ENCODE measurements around the gene MCF2L. TPM values are rescaled to one million over a fixed set of nuclear protein-coding genes. Genes with fewer than 3 reads are reported as not detected.

MCF2L gene
- total RNA-seq, 1 experiment from 2014 or later = not detected

GRCh38 chr13:113069861-113070805 is 101.1 kb downstream of the MCF2L start:
- no peaks in the 10 kb centered on the region for H4K20me1 ChIP-seq (ENCODE audit: insufficient read depth, low read depth, low read length)
- no peak overlapping the region for H3K9ac ChIP-seq (ENCODE audit: low read length)
- H3K4me3 ChIP-seq (ENCODE audit: low read length) = no peak overlapping the region
- no peaks in the 10 kb centered on the region for H3K9me3 ChIP-seq (ENCODE audit: low read length)
- no peak overlapping the region for H3K27ac ChIP-seq (ENCODE audit: low read length)
- no peaks in the 10 kb centered on the region for H3K27me3 ChIP-seq (ENCODE audit: low read length)
- DNase-seq = no peak
- H3K4me2 ChIP-seq (ENCODE audit: low read depth, low read length, poor library complexity, severe bottlenecking) = no peak overlapping the region
- H2AFZ ChIP-seq (ENCODE audit: low read length) = no peak overlapping the region
- H3K36me3 ChIP-seq (ENCODE audit: insufficient read depth, low read length) = no peaks in the 10 kb centered on the region
- H3K79me2 ChIP-seq (ENCODE audit: low read length) = no peaks in the 10 kb centered on the region
- H3K9me2 ChIP-seq (replicated peaks; ENCODE audit: insufficient read depth, low read length) = no peaks in the 10 kb centered on the region
- no peaks in the 10 kb centered on the region for H3K4me1 ChIP-seq (ENCODE audit: low read length)

GRCh38 chr13:113070855-113071254 is 101.8 kb downstream of the MCF2L start:
- no peaks in the 10 kb centered on the region for H3K4me1 ChIP-seq (ENCODE audit: low read length)
- no peak overlapping the region for H3K4me2 ChIP-seq (ENCODE audit: low read depth, low read length, poor library complexity, severe bottlenecking)
- no peaks in the 10 kb centered on the region for H3K27me3 ChIP-seq (ENCODE audit: low read length)
- H2AFZ ChIP-seq (ENCODE audit: low read length) = no peak overlapping the region
- no peaks in the 10 kb centered on the region for H3K9me2 ChIP-seq (replicated peaks; ENCODE audit: insufficient read depth, low read length)
- no peak overlapping the region for H3K27ac ChIP-seq (ENCODE audit: low read length)
- H3K4me3 ChIP-seq (ENCODE audit: low read length) = no peak overlapping the region
- H3K36me3 ChIP-seq (ENCODE audit: insufficient read depth, low read length) = no peaks in the 10 kb centered on the region
- no peaks in the 10 kb centered on the region for H4K20me1 ChIP-seq (ENCODE audit: insufficient read depth, low read depth, low read length)
- H3K9me3 ChIP-seq (ENCODE audit: low read length) = no peaks in the 10 kb centered on the region
- H3K79me2 ChIP-seq (ENCODE audit: low read length) = no peaks in the 10 kb centered on the region
- no peak overlapping the region for H3K9ac ChIP-seq (ENCODE audit: low read length)
- no peak for DNase-seq

GRCh38 chr13:113072376-113072775 is 103.4 kb downstream of the MCF2L start:
- Histone ChIP-seq H3K4me3 (ENCODE audit: low read length) (no peak overlapping the region), H3K36me3 (ENCODE audit: insufficient read depth, low read length) (no peaks in the 10 kb centered on the region), H3K9me2 (replicated peaks; ENCODE audit: insufficient read depth, low read length) (no peaks in the 10 kb centered on the region), H2AFZ (ENCODE audit: low read length) (no peak overlapping the region), H3K9ac (ENCODE audit: low read length) (no peak overlapping the region), H3K79me2 (ENCODE audit: low read length) (no peaks in the 10 kb centered on the region), H3K4me1 (ENCODE audit: low read length) (no peaks in the 10 kb centered on the region), H4K20me1 (ENCODE audit: insufficient read depth, low read depth, low read length) (no peaks in the 10 kb centered on the region), H3K9me3 (ENCODE audit: low read length) (no peaks in the 10 kb centered on the region), H3K27me3 (ENCODE audit: low read length) (no peaks in the 10 kb centered on the region), H3K27ac (ENCODE audit: low read length) (no peak overlapping the region), H3K4me2 (ENCODE audit: low read depth, low read length, poor library complexity, severe bottlenecking) (no peak overlapping the region)
- no peak for DNase-seq

- H3K9ac ChIP-seq (ENCODE audit: low read length) = no peak overlapping the region
- no peaks in the 10 kb centered on the region for H3K36me3 ChIP-seq (ENCODE audit: insufficient read depth, low read length)
- no peaks in the 10 kb centered on the region for H4K20me1 ChIP-seq (ENCODE audit: insufficient read depth, low read depth, low read length)
- H3K9me2 ChIP-seq (replicated peaks; ENCODE audit: insufficient read depth, low read length) = no peaks in the 10 kb centered on the region
- H3K9me3 ChIP-seq (ENCODE audit: low read length) = no peaks in the 10 kb centered on the region
- no peak for DNase-seq
- H3K79me2 ChIP-seq (ENCODE audit: low read length) = no peaks in the 10 kb centered on the region
- H2AFZ ChIP-seq (ENCODE audit: low read length) = no peak overlapping the region
- H3K4me2 ChIP-seq (ENCODE audit: low read depth, low read length, poor library complexity, severe bottlenecking) = no peak overlapping the region
- no peaks in the 10 kb centered on the region for H3K4me1 ChIP-seq (ENCODE audit: low read length)
- H3K27me3 ChIP-seq (ENCODE audit: low read length) = no peaks in the 10 kb centered on the region
- H3K4me3 ChIP-seq (ENCODE audit: low read length) = no peak overlapping the region
- no peak overlapping the region for H3K27ac ChIP-seq (ENCODE audit: low read length)
These were observed 104.9 kb downstream of the MCF2L start for GRCh38 chr13:113073942-113074341.

- no peak for DNase-seq
- no peak overlapping the region for H3K9ac ChIP-seq (ENCODE audit: low read length)
- H3K4me3 ChIP-seq (ENCODE audit: low read length) = no peak overlapping the region
- no peaks in the 10 kb centered on the region for H3K9me3 ChIP-seq (ENCODE audit: low read length)
- H3K27me3 ChIP-seq (ENCODE audit: low read length) = no peaks in the 10 kb centered on the region
- no peaks in the 10 kb centered on the region for H3K79me2 ChIP-seq (ENCODE audit: low read length)
- no peak overlapping the region for H3K4me2 ChIP-seq (ENCODE audit: low read depth, low read length, poor library complexity, severe bottlenecking)
- no peak overlapping the region for H2AFZ ChIP-seq (ENCODE audit: low read length)
- no peak overlapping the region for H3K27ac ChIP-seq (ENCODE audit: low read length)
- H3K36me3 ChIP-seq (ENCODE audit: insufficient read depth, low read length) = no peaks in the 10 kb centered on the region
- H3K4me1 ChIP-seq (ENCODE audit: low read length) = no peaks in the 10 kb centered on the region
- H4K20me1 ChIP-seq (ENCODE audit: insufficient read depth, low read depth, low read length) = no peaks in the 10 kb centered on the region
- no peaks in the 10 kb centered on the region for H3K9me2 ChIP-seq (replicated peaks; ENCODE audit: insufficient read depth, low read length)
These were observed 105.4 kb downstream of the MCF2L start for GRCh38 chr13:113074401-113074800.

GRCh38 chr13:113074876-113075275 is 105.9 kb downstream of the MCF2L start:
- no peak for DNase-seq
- H2AFZ ChIP-seq (ENCODE audit: low read length) = no peak overlapping the region
- H4K20me1 ChIP-seq (ENCODE audit: insufficient read depth, low read depth, low read length) = no peaks in the 10 kb centered on the region
- no peak overlapping the region for H3K9ac ChIP-seq (ENCODE audit: low read length)
- H3K4me1 ChIP-seq (ENCODE audit: low read length) = no peaks in the 10 kb centered on the region
- no peak overlapping the region for H3K4me2 ChIP-seq (ENCODE audit: low read depth, low read length, poor library complexity, severe bottlenecking)
- H3K9me2 ChIP-seq (replicated peaks; ENCODE audit: insufficient read depth, low read length) = no peaks in the 10 kb centered on the region
- H3K9me3 ChIP-seq (ENCODE audit: low read length) = no peaks in the 10 kb centered on the region
- no peak overlapping the region for H3K27ac ChIP-seq (ENCODE audit: low read length)
- no peaks in the 10 kb centered on the region for H3K27me3 ChIP-seq (ENCODE audit: low read length)
- no peaks in the 10 kb centered on the region for H3K79me2 ChIP-seq (ENCODE audit: low read length)
- no peaks in the 10 kb centered on the region for H3K36me3 ChIP-seq (ENCODE audit: insufficient read depth, low read length)
- H3K4me3 ChIP-seq (ENCODE audit: low read length) = no peak overlapping the region

GRCh38 chr13:113075711-113076110 is 106.7 kb downstream of the MCF2L start:
- H3K4me1 ChIP-seq (ENCODE audit: low read length) = no peaks in the 10 kb centered on the region
- H3K4me2 ChIP-seq (ENCODE audit: low read depth, low read length, poor library complexity, severe bottlenecking) = no peak overlapping the region
- DNase-seq = no peak
- H2AFZ ChIP-seq (ENCODE audit: low read length) = no peak overlapping the region
- H3K4me3 ChIP-seq (ENCODE audit: low read length) = no peak overlapping the region
- no peaks in the 10 kb centered on the region for H3K27me3 ChIP-seq (ENCODE audit: low read length)
- H3K9me3 ChIP-seq (ENCODE audit: low read length) = no peaks in the 10 kb centered on the region
- H3K27ac ChIP-seq (ENCODE audit: low read length) = no peak overlapping the region
- no peaks in the 10 kb centered on the region for H3K36me3 ChIP-seq (ENCODE audit: insufficient read depth, low read length)
- no peaks in the 10 kb centered on the region for H4K20me1 ChIP-seq (ENCODE audit: insufficient read depth, low read depth, low read length)
- H3K9ac ChIP-seq (ENCODE audit: low read length) = no peak overlapping the region
- H3K79me2 ChIP-seq (ENCODE audit: low read length) = no peaks in the 10 kb centered on the region
- no peaks in the 10 kb centered on the region for H3K9me2 ChIP-seq (replicated peaks; ENCODE audit: insufficient read depth, low read length)

GRCh38 chr13:113076681-113077401 is 107.8 kb downstream of the MCF2L start:
- Histone ChIP-seq H2AFZ (ENCODE audit: low read length) (no peak overlapping the region), H4K20me1 (ENCODE audit: insufficient read depth, low read depth, low read length) (no peaks in the 10 kb centered on the region), H3K36me3 (ENCODE audit: insufficient read depth, low read length) (no peaks in the 10 kb centered on the region), H3K79me2 (ENCODE audit: low read length) (no peaks in the 10 kb centered on the region), H3K27me3 (ENCODE audit: low read length) (no peaks in the 10 kb centered on the region), H3K27ac (ENCODE audit: low read length) (no peak overlapping the region), H3K4me3 (ENCODE audit: low read length) (no peak overlapping the region), H3K9me3 (ENCODE audit: low read length) (no peaks in the 10 kb centered on the region), H3K4me2 (ENCODE audit: low read depth, low read length, poor library complexity, severe bottlenecking) (no peak overlapping the region), H3K9ac (ENCODE audit: low read length) (no peak overlapping the region), H3K4me1 (ENCODE audit: low read length) (no peaks in the 10 kb centered on the region), H3K9me2 (replicated peaks; ENCODE audit: insufficient read depth, low read length) (no peaks in the 10 kb centered on the region)
- DNase-seq = no peak

Data from Karpas-422 (cell line).